Astrocyte (in vitro differentiated cells and primary cell): ENCODE measurements around the gene ZNF778. TPM values are rescaled to one million over a fixed set of nuclear protein-coding genes. Genes with fewer than 3 reads are reported as not detected.

Source experiments
- DNase-seq: peaks from one replicate; pipeline ENCODE4 v3.0.0-alpha.2; 2010; ENCODE audit warnings: low read depth
- FAIRE-seq: peaks from 2 replicates; lab custom pipeline; 2011; peaks lifted over from hg19 to GRCh38; lab: Jason Lieb, UNC
- H2AFZ ChIP-seq: 2 replicates; pipeline ENCODE4 v1.6.0; 2012; ENCODE audit warnings: low read depth, low read length, inconsistent platforms
- H3K27ac ChIP-seq: 2 replicates; pipeline ENCODE4 v1.5.1; 2011; ENCODE audit warnings: low read depth, low read length, inconsistent platforms
- H3K27me3 ChIP-seq: 2 replicates; pipeline ENCODE4 v1.6.0; 2011; ENCODE audit warnings: low read length, inconsistent platforms; ENCODE audit not compliant: insufficient read depth
- H3K36me3 ChIP-seq: 2 replicates; pipeline ENCODE4 v1.5.1; 2011; ENCODE audit warnings: low read length, inconsistent platforms; ENCODE audit not compliant: insufficient read depth
- H3K4me1 ChIP-seq: 2 replicates; pipeline ENCODE4 v1.5.1; 2011; ENCODE audit warnings: low read length, inconsistent platforms; ENCODE audit not compliant: insufficient read depth
- H3K4me2 ChIP-seq: 2 replicates; pipeline ENCODE4 v1.6.0; 2012; ENCODE audit warnings: low read length, inconsistent platforms
- H3K4me3 ChIP-seq: 2 replicates; pipeline ENCODE4 v1.5.1; 2011; ENCODE audit warnings: low read depth, mild to moderate bottlenecking, low read length, inconsistent platforms; ENCODE audit not compliant: insufficient read depth
- H3K79me2 ChIP-seq: 2 replicates; pipeline ENCODE4 v1.6.0; 2012; ENCODE audit warnings: mild to moderate bottlenecking, low read length, inconsistent platforms; ENCODE audit not compliant: insufficient read depth
- H3K9ac ChIP-seq: 2 replicates; pipeline ENCODE4 v1.6.0; 2012; ENCODE audit warnings: mild to moderate bottlenecking, low read length, inconsistent platforms
- H3K9me3 ChIP-seq: 2 replicates; pipeline ENCODE4 v1.5.1; 2012; ENCODE audit warnings: low read depth, mild to moderate bottlenecking, low read length, inconsistent platforms; ENCODE audit not compliant: insufficient read depth
- H4K20me1 ChIP-seq: 2 replicates; pipeline ENCODE4 v1.6.0; 2012; ENCODE audit warnings: low read length, inconsistent platforms; ENCODE audit not compliant: insufficient read depth
- H3K27ac Mint-ChIP-seq: one replicate; pipeline ENCODE4 v1.8.0; 2021; ENCODE audit warnings: mild to moderate bottlenecking, mixed read lengths; ENCODE audit not compliant: unreplicated experiment
- H3K27me3 Mint-ChIP-seq: one replicate; pipeline ENCODE4 v1.8.0; 2021; ENCODE audit warnings: low read depth, mixed read lengths; ENCODE audit not compliant: unreplicated experiment
- H3K36me3 Mint-ChIP-seq: one replicate; pipeline ENCODE4 v1.8.0; 2021; ENCODE audit warnings: low read depth, mixed read lengths; ENCODE audit not compliant: unreplicated experiment
- H3K4me1 Mint-ChIP-seq: one replicate; pipeline ENCODE4 v1.8.0; 2021; ENCODE audit warnings: low read depth, mixed read lengths; ENCODE audit not compliant: unreplicated experiment
- H3K4me3 Mint-ChIP-seq: one replicate; pipeline ENCODE4 v1.8.0; 2021; ENCODE audit warnings: mild to moderate bottlenecking, moderate library complexity, mixed read lengths; ENCODE audit not compliant: unreplicated experiment
- H3K9me3 Mint-ChIP-seq: one replicate; pipeline ENCODE4 v1.8.0; 2021; ENCODE audit warnings: mild to moderate bottlenecking, mixed read lengths; ENCODE audit not compliant: unreplicated experiment
- CTCF ChIP-seq: IDR thresholded peaks from 2 replicates; pipeline ENCODE4 v1.5.1; 2011; ENCODE audit warnings: low read depth, mild to moderate bottlenecking, inconsistent platforms, low read length, moderate library complexity; ENCODE audit not compliant: insufficient read depth
- EZH2 ChIP-seq: IDR thresholded peaks from 2 replicates; pipeline ENCODE4 v1.6.1; 2012; ENCODE audit warnings: mild to moderate bottlenecking, low read length, inconsistent platforms; ENCODE audit not compliant: insufficient read depth
- total RNA-seq: library from RNA; stranded (reverse); gene quantifications from 2 replicates; pipeline ENCODE4 v1.2.1, GENCODE V29; 2021

Gene ZNF778
- total RNA-seq, 1 donor from 2014 or later: 15.5 TPM

- H3K9me3 Mint-ChIP-seq: no peaks in the 10 kb centered on the region
- no peaks in the 10 kb centered on the region for H3K9me3 ChIP-seq
- H3K4me1 ChIP-seq: peaks cover 7% of the 10 kb centered on the region
- TF ChIP-seq EZH2 (no peak), CTCF (no peak)
- H3K9ac ChIP-seq: no peak overlapping the region
- H3K4me2 ChIP-seq: no peak overlapping the region
- no peaks in the 10 kb centered on the region for H3K79me2 ChIP-seq
- H3K4me3 Mint-ChIP-seq: no peak overlapping the region
- no peak overlapping the region for H2AFZ ChIP-seq
- no peak overlapping the region for H3K4me3 ChIP-seq
- peaks cover 7% of the 10 kb centered on the region for H3K36me3 ChIP-seq
- DNase-seq (no peak), FAIRE-seq (no peak)
- peaks cover 19% of the 10 kb centered on the region for H3K36me3 Mint-ChIP-seq
- H4K20me1 ChIP-seq: peaks cover 16% of the 10 kb centered on the region
- no peaks in the 10 kb centered on the region for H3K27me3 ChIP-seq
- peaks cover 7% of the 10 kb centered on the region for H3K4me1 Mint-ChIP-seq
- H3K27ac ChIP-seq: no peak overlapping the region
- no peaks in the 10 kb centered on the region for H3K27me3 Mint-ChIP-seq
- H3K27ac Mint-ChIP-seq: no peak overlapping the region
Observed at GRCh38 chr16:89264800-89265550, 47.5 kb downstream of the ZNF778 start.

GRCh38 chr16:89265647-89266046 is 48.1 kb downstream of the ZNF778 start:
- H3K9me3 ChIP-seq: no peaks in the 10 kb centered on the region
- TF ChIP-seq CTCF: no peak
- TF ChIP-seq EZH2: no peak
- H3K36me3 ChIP-seq: peaks cover 7% of the 10 kb centered on the region
- H3K27ac ChIP-seq: no peak overlapping the region
- no peak overlapping the region for H3K4me3 ChIP-seq
- Mint-ChIP-seq H3K4me3 (no peak overlapping the region), H3K27ac (no peak overlapping the region), H3K36me3 (peaks cover 19% of the 10 kb centered on the region), H3K9me3 (no peaks in the 10 kb centered on the region), H3K27me3 (no peaks in the 10 kb centered on the region), H3K4me1 (peaks cover 7% of the 10 kb centered on the region)
- no peak overlapping the region for H3K4me2 ChIP-seq
- no peak overlapping the region for H3K9ac ChIP-seq
- FAIRE-seq (no peak), DNase-seq (no peak)
- no peaks in the 10 kb centered on the region for H3K27me3 ChIP-seq
- no peak overlapping the region for H2AFZ ChIP-seq
- no peaks in the 10 kb centered on the region for H3K79me2 ChIP-seq
- H4K20me1 ChIP-seq: peaks cover 17% of the 10 kb centered on the region
- H3K4me1 ChIP-seq: peaks cover 10% of the 10 kb centered on the region

GRCh38 chr16:89266521-89267134 is 49.1 kb downstream of the ZNF778 start:
- H3K36me3 ChIP-seq: peaks cover 10% of the 10 kb centered on the region
- H3K79me2 ChIP-seq: peaks cover under 1% of the 10 kb centered on the region

More at GRCh38 chr16:89266521-89267134, 49.1 kb downstream of the ZNF778 start:
- TF ChIP-seq EZH2 (no peak), CTCF (no peak)
- H3K4me2 ChIP-seq: no peak overlapping the region
- H2AFZ ChIP-seq: no peak overlapping the region
- no peak for DNase-seq
- no peak overlapping the region for H3K4me3 Mint-ChIP-seq
- no peaks in the 10 kb centered on the region for H3K9me3 ChIP-seq
- peaks cover 23% of the 10 kb centered on the region for H4K20me1 ChIP-seq
- H3K9me3 Mint-ChIP-seq: no peaks in the 10 kb centered on the region
- no peaks in the 10 kb centered on the region for H3K27me3 Mint-ChIP-seq
- H3K9ac ChIP-seq: no peak overlapping the region
- H3K4me3 ChIP-seq: no peak overlapping the region
- peaks cover 10% of the 10 kb centered on the region for H3K4me1 ChIP-seq
- no peak for FAIRE-seq
- H3K27me3 ChIP-seq: no peaks in the 10 kb centered on the region
- no peak overlapping the region for H3K27ac Mint-ChIP-seq
- no peak overlapping the region for H3K27ac ChIP-seq
- H3K4me1 Mint-ChIP-seq: peaks cover 3% of the 10 kb centered on the region
- H3K36me3 Mint-ChIP-seq: peaks cover 17% of the 10 kb centered on the region
